ENCODE data around the gene FHL2. TPM values are rescaled to one million over a fixed set of nuclear protein-coding genes. Genes with fewer than 3 reads are reported as not detected.

Gene FHL2
- total RNA-seq, 1 donor from 2014 or later = 5.5 TPM

DNA sequence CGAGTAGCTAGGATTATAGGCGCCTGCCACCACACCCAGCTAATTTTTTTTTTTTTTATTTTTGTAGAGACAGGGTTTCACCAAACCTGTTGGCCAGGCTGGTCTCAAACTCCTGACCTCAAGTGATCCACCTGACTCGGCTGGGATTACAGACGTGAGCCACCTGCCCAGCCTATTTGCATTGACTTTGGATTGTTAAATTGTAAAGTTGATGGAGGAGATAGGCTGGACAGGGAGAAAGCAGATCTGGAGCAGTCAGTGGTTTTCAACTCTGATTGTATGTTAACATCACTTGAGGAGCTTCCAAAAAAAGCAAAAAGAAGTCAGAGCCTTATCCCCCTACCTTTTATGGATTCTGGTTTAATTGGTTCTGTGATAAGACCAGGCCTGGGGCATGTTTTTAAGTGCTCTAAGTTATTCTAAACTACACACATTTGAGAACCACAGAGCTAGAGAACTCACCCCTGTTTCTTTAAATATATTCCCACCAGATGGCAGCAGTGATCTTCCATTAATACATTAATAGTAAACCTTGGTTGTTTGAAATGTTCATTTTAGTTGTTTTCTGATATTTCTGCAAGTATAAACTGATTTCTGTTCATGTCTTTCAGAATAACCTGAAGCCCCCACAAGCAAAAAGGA is 54.0 kb downstream of the FHL2 start:
- H3K36me3 ChIP-seq = peaks cover 99% of the 10 kb centered on the region
- no peak for ATAC-seq
- TF ChIP-seq, protein P1, sequence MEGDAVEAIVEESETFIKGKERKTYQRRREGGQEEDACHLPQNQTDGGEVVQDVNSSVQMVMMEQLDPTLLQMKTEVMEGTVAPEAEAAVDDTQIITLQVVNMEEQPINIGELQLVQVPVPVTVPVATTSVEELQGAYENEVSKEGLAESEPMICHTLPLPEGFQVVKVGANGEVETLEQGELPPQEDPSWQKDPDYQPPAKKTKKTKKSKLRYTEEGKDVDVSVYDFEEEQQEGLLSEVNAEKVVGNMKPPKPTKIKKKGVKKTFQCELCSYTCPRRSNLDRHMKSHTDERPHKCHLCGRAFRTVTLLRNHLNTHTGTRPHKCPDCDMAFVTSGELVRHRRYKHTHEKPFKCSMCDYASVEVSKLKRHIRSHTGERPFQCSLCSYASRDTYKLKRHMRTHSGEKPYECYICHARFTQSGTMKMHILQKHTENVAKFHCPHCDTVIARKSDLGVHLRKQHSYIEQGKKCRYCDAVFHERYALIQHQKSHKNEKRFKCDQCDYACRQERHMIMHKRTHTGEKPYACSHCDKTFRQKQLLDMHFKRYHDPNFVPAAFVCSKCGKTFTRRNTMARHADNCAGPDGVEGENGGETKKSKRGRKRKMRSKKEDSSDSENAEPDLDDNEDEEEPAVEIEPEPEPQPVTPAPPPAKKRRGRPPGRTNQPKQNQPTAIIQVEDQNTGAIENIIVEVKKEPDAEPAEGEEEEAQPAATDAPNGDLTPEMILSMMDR (IDR thresholded peaks at IDR 0.05) = peak; percentile 20
- no peaks in the 10 kb centered on the region for H3K9me3 ChIP-seq
- no peaks in the 10 kb centered on the region for H3K27me3 ChIP-seq (ENCODE audit: low read depth)
- intact Hi-C loops (cut with DNase I) = no loop called here
- DNase-seq = no peak
- no peak overlapping the region for H3K27ac ChIP-seq
- H3K4me1 ChIP-seq = no peaks in the 10 kb centered on the region
- H3K4me3 ChIP-seq = no peak overlapping the region

DNA sequence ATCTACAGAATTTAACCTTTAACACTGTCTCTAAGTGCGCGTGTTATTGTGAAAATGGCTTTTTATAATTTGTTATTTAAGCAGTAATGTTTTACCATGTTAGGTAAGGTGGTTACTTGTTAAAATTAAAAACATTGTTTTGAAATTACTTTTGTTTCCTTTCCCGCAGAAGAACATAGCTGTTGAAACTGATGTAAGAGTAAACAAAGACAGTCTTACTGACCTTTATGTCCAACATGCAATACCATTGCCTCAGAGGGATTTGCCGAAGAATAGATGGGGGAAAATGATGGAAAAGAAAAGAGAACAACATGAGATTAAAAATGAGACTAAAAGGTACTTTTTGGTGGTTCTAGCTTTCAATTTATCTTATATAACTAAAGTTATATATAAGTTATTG is 59.4 kb downstream of the FHL2 start:
- Histone ChIP-seq H3K4me3 (no peak overlapping the region), H3K4me1 (peaks cover 18% of the 10 kb centered on the region)

GRCh38 chr2:105338020-105338385 is 60.8 kb downstream of the FHL2 start:
- Histone ChIP-seq H3K27ac (peak overlapping the region; percentile 96), H3K4me1 (peaks cover 18% of the 10 kb centered on the region), H3K9me3 (no peaks in the 10 kb centered on the region), H3K4me3 (peak overlapping the region; percentile 67), H3K27me3 (ENCODE audit: low read depth) (no peaks in the 10 kb centered on the region), H3K36me3 (peaks cover 31% of the 10 kb centered on the region)
- DNase-seq (no peak), ATAC-seq (peak; percentile 7 to 19)
- TF ChIP-seq, protein P1 (IDR thresholded peaks at IDR 0.05) = no peak
- intact Hi-C loops (cut with DNase I) = no loop called here

More for the DNA sequence above, 59.4 kb downstream of the FHL2 start:
- intact Hi-C loops (cut with DNase I) = no loop called here
- Histone ChIP-seq H3K27ac (no peak overlapping the region), H3K9me3 (no peaks in the 10 kb centered on the region), H3K36me3 (peaks cover 45% of the 10 kb centered on the region), H3K27me3 (ENCODE audit: low read depth) (no peaks in the 10 kb centered on the region)
- DNase-seq (no peak), ATAC-seq (no peak)
- TF ChIP-seq, protein P1 (IDR thresholded peaks at IDR 0.05) = no peak

- DNase-seq (peak; percentile 91), ATAC-seq (peak; percentile 95 to 98)
- intact Hi-C loops (cut with DNase I) = no loop called here
- Histone ChIP-seq H3K9me3 (no peaks in the 10 kb centered on the region), H3K4me1 (peaks cover 18% of the 10 kb centered on the region), H3K27ac (peak within 1 kb of the TSS; percentile 96), H3K36me3 (peaks cover 24% of the 10 kb centered on the region), H3K4me3 (peak within 1 kb of the TSS; percentile 67), H3K27me3 (ENCODE audit: low read depth) (no peaks in the 10 kb centered on the region)
- TF ChIP-seq, protein P1 (IDR thresholded peaks at IDR 0.05) = no peak
Measured at GRCh38 chr2:105337122-105338019, 61.5 kb downstream of the FHL2 start, which contains the start of gene C2orf49. Gene C2orf49 (plus strand): TSS chr2:105337540. CDS start chr2:105337588, 48 bp downstream.

DNA sequence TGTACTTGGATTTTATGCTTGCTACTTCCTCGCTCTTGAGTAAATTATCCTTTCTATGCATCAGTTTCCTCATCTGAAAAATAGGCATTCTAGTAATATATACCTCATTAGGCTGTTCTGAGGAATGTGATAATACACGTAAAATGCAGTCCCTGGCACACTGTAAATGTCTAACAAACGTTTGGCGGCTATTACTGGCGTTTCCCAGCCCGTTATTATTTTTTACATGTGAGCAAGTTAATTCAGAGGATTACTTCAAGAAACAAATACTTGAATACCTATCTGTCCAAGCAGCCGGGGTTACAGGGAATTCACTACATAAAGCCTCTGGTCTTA is 62.1 kb downstream of the FHL2 start:
- no peak for DNase-seq
- no peak for ATAC-seq
- Histone ChIP-seq H3K4me3 (peak overlapping the region; percentile 67), H3K9me3 (no peaks in the 10 kb centered on the region), H3K27ac (peak overlapping the region; percentile 96), H3K4me1 (peaks cover 18% of the 10 kb centered on the region), H3K27me3 (ENCODE audit: low read depth) (no peaks in the 10 kb centered on the region), H3K36me3 (peaks cover 18% of the 10 kb centered on the region)
- TF ChIP-seq, protein P1 (IDR thresholded peaks at IDR 0.05) = no peak
- intact Hi-C loops (cut with DNase I) = no loop called here

Measured in lower lobe of right lung (tissue), 2 donors.